ENCODE data around the gene PDZRN3.

The PDZRN3 gene

DNA sequence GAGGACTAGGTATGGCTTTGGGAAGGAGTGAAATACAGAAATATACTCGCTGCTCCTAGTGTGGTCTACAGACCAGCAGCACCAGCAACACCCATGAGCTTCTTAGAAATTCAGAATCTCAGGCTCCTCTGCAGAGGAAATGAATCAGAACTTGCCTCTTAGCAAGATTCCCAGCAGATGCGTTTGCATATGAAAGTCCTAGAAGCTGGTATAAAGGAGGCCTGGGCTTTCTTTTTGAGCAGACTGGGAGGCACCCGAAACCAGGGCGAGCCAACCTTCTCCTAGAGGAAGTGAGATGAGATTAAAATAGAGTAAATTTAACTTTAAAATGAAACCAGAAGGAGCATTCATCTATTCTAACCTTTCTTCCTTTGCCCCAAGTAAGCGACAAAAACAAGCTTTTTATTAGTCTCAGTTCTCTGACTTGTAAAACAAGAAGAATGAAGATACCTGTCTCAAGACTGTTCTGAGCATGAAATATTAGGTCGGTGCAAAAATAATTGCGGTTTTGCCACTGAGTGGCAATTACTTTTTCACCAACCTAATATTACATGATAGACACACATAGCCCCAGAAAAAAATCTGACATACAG, 140.0 kb downstream of the PDZRN3 start:
- Histone ChIP-seq H3K4me1 (peaks cover 0 to 53% (median 20%) of the 10 kb centered on the region in 4 donors), H3K36me3 (no peaks in the 10 kb centered on the region), H3K4me3 (no peak overlapping the region), H3K9me3 (no peaks in the 10 kb centered on the region), H3K27me3 (no peaks in the 10 kb centered on the region), H3K27ac (no peak overlapping the region)
- intact Hi-C loops (cut with DNase I; ENCODE audit: low total_unique reads) = no loop called here
- TF ChIP-seq, protein P1, sequence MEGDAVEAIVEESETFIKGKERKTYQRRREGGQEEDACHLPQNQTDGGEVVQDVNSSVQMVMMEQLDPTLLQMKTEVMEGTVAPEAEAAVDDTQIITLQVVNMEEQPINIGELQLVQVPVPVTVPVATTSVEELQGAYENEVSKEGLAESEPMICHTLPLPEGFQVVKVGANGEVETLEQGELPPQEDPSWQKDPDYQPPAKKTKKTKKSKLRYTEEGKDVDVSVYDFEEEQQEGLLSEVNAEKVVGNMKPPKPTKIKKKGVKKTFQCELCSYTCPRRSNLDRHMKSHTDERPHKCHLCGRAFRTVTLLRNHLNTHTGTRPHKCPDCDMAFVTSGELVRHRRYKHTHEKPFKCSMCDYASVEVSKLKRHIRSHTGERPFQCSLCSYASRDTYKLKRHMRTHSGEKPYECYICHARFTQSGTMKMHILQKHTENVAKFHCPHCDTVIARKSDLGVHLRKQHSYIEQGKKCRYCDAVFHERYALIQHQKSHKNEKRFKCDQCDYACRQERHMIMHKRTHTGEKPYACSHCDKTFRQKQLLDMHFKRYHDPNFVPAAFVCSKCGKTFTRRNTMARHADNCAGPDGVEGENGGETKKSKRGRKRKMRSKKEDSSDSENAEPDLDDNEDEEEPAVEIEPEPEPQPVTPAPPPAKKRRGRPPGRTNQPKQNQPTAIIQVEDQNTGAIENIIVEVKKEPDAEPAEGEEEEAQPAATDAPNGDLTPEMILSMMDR (IDR thresholded peaks at IDR 0.05) = no peak
- DNase-seq = no peak

DNA sequence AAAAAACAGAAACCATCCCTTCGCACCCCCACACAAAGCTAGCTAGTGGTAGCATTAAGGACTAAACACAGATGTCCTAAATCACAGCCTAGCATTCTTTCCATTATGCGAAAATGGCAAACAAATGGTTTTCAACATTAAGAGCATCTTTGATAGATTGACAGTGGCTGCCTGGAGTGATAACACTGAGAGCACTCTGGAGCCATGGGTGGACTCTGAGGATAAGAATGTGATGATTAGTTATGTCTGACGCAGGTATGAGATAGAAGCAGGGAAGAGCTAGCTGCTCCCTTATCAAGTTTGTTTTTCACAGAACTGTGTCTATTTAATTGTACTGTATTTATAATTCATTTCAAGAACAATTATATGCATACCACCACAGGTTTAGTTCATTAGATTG, 142.9 kb downstream of the PDZRN3 start:
- Histone ChIP-seq H3K4me1 (peaks cover 0 to 49% (median 13%) of the 10 kb centered on the region in 4 donors), H3K4me3 (no peak overlapping the region), H3K36me3 (no peaks in the 10 kb centered on the region), H3K27me3 (no peaks in the 10 kb centered on the region), H3K9me3 (no peaks in the 10 kb centered on the region), H3K27ac (no peak overlapping the region)
- no peak for DNase-seq
- intact Hi-C loops (cut with DNase I; ENCODE audit: low total_unique reads) = no loop called here
- TF ChIP-seq, protein P1 (IDR thresholded peaks at IDR 0.05) = no peak

DNA sequence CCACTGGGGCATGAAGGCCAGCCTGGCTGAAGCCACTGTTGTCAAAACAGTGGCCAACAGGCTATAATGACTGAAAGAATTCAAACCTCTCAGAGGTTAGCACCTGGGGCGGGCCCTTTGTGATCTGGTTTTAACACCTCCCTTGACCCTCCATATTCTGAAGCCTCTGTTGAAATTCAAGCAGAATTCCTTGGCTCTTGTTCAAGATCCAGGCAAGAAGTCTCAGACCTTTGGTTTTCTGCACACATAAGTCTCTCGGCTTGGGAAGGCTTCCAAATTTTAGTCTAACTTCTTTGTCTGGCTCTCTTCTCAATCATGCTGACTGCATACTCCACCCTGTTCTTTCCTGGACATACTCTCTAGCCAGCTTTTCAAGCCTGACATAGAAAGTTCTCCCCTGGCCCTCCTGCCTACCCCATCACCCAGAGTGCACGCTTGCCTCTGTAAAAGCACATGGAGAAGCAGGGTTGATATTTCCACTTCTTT, 144.5 kb downstream of the PDZRN3 start:
- H3K36me3 ChIP-seq = no peaks in the 10 kb centered on the region
- DNase-seq = no peak
- no peak overlapping the region for H3K27ac ChIP-seq
- TF ChIP-seq, protein P1 (IDR thresholded peaks at IDR 0.05) = no peak
- intact Hi-C loops (cut with DNase I; ENCODE audit: low total_unique reads) = no loop called here
- peaks cover 0 to 42% (median 7%) of the 10 kb centered on the region in 4 donors for H3K4me1 ChIP-seq
- H3K4me3 ChIP-seq = no peak overlapping the region
- no peaks in the 10 kb centered on the region for H3K27me3 ChIP-seq
- H3K9me3 ChIP-seq = no peaks in the 10 kb centered on the region

DNA sequence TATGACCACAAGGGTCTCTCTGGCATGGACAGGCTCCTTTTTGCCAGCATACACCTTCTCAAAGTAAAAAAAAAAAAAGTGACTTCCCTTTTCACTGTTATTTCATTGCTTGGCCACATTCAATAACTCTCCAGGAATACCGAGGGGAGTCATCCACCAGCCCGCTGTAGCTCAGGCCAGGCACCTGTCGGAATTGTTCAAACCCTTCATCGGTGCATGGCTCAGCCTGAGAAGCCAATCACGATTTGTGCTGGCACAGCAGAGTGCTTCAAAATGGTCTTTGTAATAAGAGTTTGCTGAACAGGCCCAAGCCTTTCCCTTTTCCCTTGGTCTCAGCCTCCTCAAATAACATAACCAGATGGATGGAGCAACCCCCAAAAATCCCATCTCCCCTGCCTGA, 145.4 kb downstream of the PDZRN3 start:
- Histone ChIP-seq H3K4me1 (peaks cover 0 to 36% (median 5%) of the 10 kb centered on the region in 4 donors), H3K27me3 (no peaks in the 10 kb centered on the region), H3K27ac (no peak overlapping the region), H3K4me3 (no peak overlapping the region), H3K9me3 (no peaks in the 10 kb centered on the region), H3K36me3 (no peaks in the 10 kb centered on the region)
- intact Hi-C loops (cut with DNase I; ENCODE audit: low total_unique reads) = no loop called here
- TF ChIP-seq, protein P1 (IDR thresholded peaks at IDR 0.05) = no peak
- DNase-seq = no peak

DNA sequence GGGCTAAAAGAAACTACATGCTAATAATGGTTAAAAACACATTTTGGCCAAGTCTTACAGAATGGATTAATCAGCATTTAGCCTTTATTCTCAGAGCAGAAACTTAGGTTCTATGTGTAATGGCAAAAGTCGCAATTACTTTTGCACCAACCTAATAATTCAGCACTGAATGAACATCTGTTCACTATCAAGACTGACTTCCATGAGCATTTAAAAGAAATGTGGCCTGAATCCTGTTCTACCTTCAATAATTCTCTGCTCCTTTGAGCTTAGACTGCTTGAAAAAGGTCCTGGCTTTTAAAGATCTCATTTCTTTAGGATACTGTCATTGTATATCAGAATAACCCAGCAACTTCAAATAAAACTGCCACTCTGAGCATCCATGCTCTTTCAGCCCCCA, 145.9 kb downstream of the PDZRN3 start:
- Histone ChIP-seq H3K27ac (no peak overlapping the region), H3K27me3 (no peaks in the 10 kb centered on the region), H3K9me3 (no peaks in the 10 kb centered on the region), H3K36me3 (no peaks in the 10 kb centered on the region), H3K4me1 (peaks cover 0 to 38% (median 4%) of the 10 kb centered on the region in 4 donors), H3K4me3 (no peak overlapping the region)
- DNase-seq = no peak
- TF ChIP-seq, protein P1 (IDR thresholded peaks at IDR 0.05) = no peak
- intact Hi-C loops (cut with DNase I; ENCODE audit: low total_unique reads) = no loop called here

Measured in tibial artery (tissue), 4 donors.